ENCODE results near the gene ZDHHC14. TPM values are rescaled to one million over a fixed set of nuclear protein-coding genes. Genes with fewer than 3 reads are reported as not detected.

The ZDHHC14 gene
- polyA plus RNA-seq, 2 of the 4 experiments (the other 2 are of a cell fraction) = 2.2 to 2.8 TPM

DNA sequence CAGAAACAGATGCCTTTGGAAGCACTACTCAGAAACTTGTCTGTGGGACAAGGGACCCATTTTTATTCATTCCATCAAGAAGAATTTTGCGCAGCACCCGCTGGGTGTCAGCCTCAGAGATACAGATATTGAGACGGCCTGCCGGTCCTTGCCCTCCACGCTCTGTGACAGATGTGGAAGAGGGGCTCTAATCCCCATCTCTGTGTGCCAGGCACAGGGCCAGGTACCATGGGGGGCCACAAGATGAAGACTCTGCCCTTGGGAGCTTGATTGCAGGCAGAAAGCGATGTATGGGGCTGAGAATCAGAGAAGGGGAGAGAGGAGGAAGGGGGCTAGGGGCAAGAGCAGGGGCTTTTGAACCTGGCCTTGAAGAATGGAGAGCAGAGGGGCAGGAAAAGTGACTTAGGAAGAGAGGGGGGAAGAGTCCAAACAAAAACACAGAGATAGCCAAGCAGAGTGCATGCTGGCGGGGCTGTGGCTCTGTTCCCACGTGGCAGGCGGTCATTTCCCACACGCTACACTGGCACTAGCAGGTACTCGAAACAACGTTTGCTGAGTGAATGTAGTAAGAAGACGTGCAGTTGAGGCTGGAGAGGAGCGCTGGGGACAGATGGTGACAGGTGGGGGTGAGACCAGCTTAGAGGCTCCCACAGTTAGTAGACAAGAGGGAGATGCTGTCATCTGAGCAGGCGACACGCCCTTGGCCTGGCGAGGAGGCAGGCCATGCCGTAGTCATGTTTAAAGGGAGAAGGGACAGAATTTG lies 271.8 kb downstream of the ZDHHC14 start:
- 91% methylated on average over 18 of the region's 18 CpGs for WGBS (ENCODE audit: missing lambda C conversion rate)
- Histone ChIP-seq H3K4me2 (no peak overlapping the region), H3K4me1 (0 out of 3 replicates have a peak, but pooled peaks cover 4% of the 10 kb centered on the region), H3K4me3 (no peak overlapping the region), H3K27ac (no peak overlapping the region), H3K9me3 (no peaks in the 10 kb centered on the region)
- DNase-seq (ENCODE audit: low read depth in 1 of 2, low spot score in 1 of 2) (no peak), FAIRE-seq (no peak), ATAC-seq (no peak)
- ChIA-PET CTCF (no interaction called here), POLR2A (no interaction called here)
- TF ChIP-seq ZSCAN20 (CRISPR knock-in tag; IDR thresholded peaks at IDR 0.05) (no peak), ZFP36 (IDR thresholded peaks at IDR 0.05; ENCODE audit: borderline replicate concordance, partially characterized antibody) (no peak), RARB (CRISPR knock-in tag; IDR thresholded peaks at IDR 0.05) (no peak), CBX2 (IDR thresholded peaks at IDR 0.05; ENCODE audit: borderline replicate concordance, low read depth) (no peak)
- TF ChIP-seq, protein P1, sequence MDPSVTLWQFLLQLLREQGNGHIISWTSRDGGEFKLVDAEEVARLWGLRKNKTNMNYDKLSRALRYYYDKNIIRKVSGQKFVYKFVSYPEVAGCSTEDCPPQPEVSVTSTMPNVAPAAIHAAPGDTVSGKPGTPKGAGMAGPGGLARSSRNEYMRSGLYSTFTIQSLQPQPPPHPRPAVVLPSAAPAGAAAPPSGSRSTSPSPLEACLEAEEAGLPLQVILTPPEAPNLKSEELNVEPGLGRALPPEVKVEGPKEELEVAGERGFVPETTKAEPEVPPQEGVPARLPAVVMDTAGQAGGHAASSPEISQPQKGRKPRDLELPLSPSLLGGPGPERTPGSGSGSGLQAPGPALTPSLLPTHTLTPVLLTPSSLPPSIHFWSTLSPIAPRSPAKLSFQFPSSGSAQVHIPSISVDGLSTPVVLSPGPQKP (IDR thresholded peaks at IDR 0.05; ENCODE audit: low read depth, low read length) = no peak
- TF ChIP-seq, protein P2, sequence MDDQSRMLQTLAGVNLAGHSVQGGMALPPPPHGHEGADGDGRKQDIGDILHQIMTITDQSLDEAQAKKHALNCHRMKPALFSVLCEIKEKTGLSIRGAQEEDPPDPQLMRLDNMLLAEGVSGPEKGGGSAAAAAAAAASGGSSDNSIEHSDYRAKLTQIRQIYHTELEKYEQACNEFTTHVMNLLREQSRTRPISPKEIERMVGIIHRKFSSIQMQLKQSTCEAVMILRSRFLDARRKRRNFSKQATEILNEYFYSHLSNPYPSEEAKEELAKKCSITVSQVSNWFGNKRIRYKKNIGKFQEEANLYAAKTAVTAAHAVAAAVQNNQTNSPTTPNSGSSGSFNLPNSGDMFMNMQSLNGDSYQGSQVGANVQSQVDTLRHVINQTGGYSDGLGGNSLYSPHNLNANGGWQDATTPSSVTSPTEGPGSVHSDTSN (IDR thresholded peaks at IDR 0.05) = no peak

DNA sequence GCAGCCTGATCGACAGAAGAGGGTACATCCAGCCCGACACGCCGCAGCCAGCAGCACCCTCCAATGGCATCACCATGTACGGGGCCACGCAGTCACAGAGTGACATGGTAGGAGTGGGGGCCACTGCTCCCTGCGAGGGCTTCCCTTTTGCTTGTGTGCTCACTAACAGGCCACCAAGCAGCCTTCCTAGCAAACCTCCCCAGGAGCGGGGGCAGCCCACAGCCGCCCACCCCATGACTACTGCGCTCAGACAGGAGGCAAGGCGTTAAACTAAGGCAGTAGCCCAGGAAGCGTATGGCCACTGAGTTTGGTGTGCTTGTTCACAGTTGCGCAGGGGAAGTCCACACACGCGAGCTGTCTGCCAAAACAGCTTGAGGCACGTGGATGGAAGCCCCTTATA lies 272.5 kb downstream of the ZDHHC14 start:
- FAIRE-seq = no peak
- TF ChIP-seq ESRRA (IDR thresholded peaks at IDR 0.05; ENCODE audit: borderline replicate concordance, low read length) = no peak

DNA sequence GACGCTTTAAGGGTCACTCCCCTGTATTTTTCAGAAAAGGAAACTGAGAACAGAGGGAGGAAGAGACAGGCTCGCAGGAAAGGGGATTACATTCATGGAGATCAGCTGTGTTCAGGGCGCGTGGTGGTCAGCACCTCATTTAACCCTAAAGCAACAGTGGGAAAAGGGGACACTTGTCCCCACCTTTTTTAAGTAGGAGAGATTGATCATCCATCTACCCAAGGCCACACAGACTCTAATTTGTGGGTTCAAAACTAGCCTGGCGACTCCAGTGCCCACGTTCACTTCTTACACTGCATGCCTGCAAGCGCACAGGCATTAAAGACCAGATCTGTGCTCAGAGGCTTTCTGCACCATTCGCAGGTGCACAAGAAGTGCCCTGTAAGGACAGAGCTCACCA lies 274.1 kb downstream of the ZDHHC14 start:
- no peak for DNase-seq (ENCODE audit: low read depth in 1 of 2, low spot score in 1 of 2)
- ATAC-seq = no peak
- no peak overlapping the region for H3K4me3 ChIP-seq
- no peaks in the 10 kb centered on the region for H3K4me1 ChIP-seq
- CTCF ChIA-PET = interaction anchor here (1.4 to 1.7 kb wide), 2 partner anchors 12 to 15 kb away, joined by 4 to 5 read pairs; no protein-coding TSS in a partner anchor
- no peak overlapping the region for H3K4me2 ChIP-seq
- POLR2A ChIA-PET = no interaction called here
- no peaks in the 10 kb centered on the region for H3K9me3 ChIP-seq
- FAIRE-seq = no peak
- H3K27ac ChIP-seq = no peak overlapping the region
- no peak for TF ChIP-seq CBX8 (IDR thresholded peaks at IDR 0.05)
- TF ChIP-seq PHF8 (IDR thresholded peaks at IDR 0.05; ENCODE audit: borderline replicate concordance, low read depth) = no peak
- TF ChIP-seq MAFK (IDR thresholded peaks at IDR 0.05; ENCODE audit: partially characterized antibody) = no peak
- TF ChIP-seq, protein P1 (IDR thresholded peaks at IDR 0.05; ENCODE audit: low read depth, low read length) = no peak
- TF ChIP-seq KDM5A (IDR thresholded peaks at IDR 0.05) = no peak
- TF ChIP-seq SMC3 (IDR thresholded peaks at IDR 0.05) = no peak
- 90% methylated on average over 8 of the region's 8 CpGs for WGBS (ENCODE audit: missing lambda C conversion rate)

More for the DNA sequence above, 272.5 kb downstream of the ZDHHC14 start:
- 91% methylated on average over 13 of the region's 16 CpGs for WGBS (ENCODE audit: missing lambda C conversion rate)
- ATAC-seq (no peak), DNase-seq (ENCODE audit: low read depth in 1 of 2, low spot score in 1 of 2) (no peak)
- H3K4me2 ChIP-seq = no peak overlapping the region
- POLR2A ChIA-PET = no interaction called here
- 0 out of 3 replicates have a peak, but pooled peaks cover 3% of the 10 kb centered on the region for H3K4me1 ChIP-seq
- no peak overlapping the region for H3K4me3 ChIP-seq
- no peak overlapping the region for H3K27ac ChIP-seq
- CTCF ChIA-PET = no interaction called here
- H3K9me3 ChIP-seq = no peaks in the 10 kb centered on the region

DNA sequence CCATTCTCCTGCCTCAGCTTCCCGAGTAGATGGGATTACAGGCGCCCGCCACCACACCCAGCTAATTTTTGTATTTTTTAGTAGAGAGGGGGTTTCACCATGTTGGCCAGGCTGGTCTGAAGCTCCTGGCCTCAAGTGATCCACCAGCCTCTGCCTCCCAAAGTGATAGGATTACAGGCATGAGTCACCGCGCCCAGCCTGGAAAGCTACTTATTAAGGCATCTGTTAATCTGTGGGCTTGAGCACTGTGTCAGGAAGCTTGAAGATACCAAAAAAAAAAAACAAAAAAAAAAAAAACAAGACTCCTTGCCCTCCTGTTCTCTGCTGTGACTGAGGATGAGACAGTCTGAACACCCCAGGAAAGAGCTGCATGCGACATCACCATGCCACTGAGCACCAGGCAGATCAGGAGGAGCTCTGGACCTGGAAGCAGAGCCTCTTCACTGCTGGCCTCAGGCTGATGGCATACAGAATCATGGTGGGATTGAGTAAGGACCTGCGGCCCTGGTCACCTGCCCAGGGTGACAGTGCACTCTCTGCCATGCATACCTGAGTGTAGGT lies 275.5 kb downstream of the ZDHHC14 start:
- H3K9me3 ChIP-seq = no peaks in the 10 kb centered on the region
- ATAC-seq (no peak), DNase-seq (ENCODE audit: low read depth in 1 of 2, low spot score in 1 of 2) (no peak), FAIRE-seq (no peak)
- no peak overlapping the region for H3K27ac ChIP-seq
- no peaks in the 10 kb centered on the region for H3K4me1 ChIP-seq
- CTCF ChIA-PET = interaction anchor here (0.5 to 2.1 kb wide), 4 partner anchors 10 to 342 kb away, joined by 3 to 8 read pairs (median 6); no protein-coding TSS in a partner anchor
- WGBS (ENCODE audit: missing lambda C conversion rate) = 84% methylated on average over 7 of the region's 7 CpGs
- POLR2A ChIA-PET = no interaction called here
- H3K4me2 ChIP-seq = no peak overlapping the region
- no peak overlapping the region for H3K4me3 ChIP-seq
- TF ChIP-seq GATA3 (IDR thresholded peaks at IDR 0.05; ENCODE audit: borderline replicate concordance) (no peak), FOXS1 (CRISPR knock-in tag; IDR thresholded peaks at IDR 0.05) (no peak), FOSL2 (IDR thresholded peaks at IDR 0.05) (no peak), FOSL2 (CRISPR knock-in tag; IDR thresholded peaks at IDR 0.05) (no peak), HDAC2 (IDR thresholded peaks at IDR 0.05) (no peak), EHF (CRISPR knock-in tag; IDR thresholded peaks at IDR 0.05) (no peak), TFCP2L1 (CRISPR knock-in tag; IDR thresholded peaks at IDR 0.05) (no peak), RAD21 (conservative IDR thresholded peaks at IDR 0.05 in 1 of 2, IDR thresholded peaks at IDR 0.05 in 1 of 2) (no peak), EP300 (IDR thresholded peaks at IDR 0.05) (no peak), HOXB13 (CRISPR knock-in tag; IDR thresholded peaks at IDR 0.05; ENCODE audit: low read depth) (no peak)
- TF ChIP-seq, protein P1 (IDR thresholded peaks at IDR 0.05; ENCODE audit: low read depth, low read length) = no peak
- TF ChIP-seq, protein P3, sequence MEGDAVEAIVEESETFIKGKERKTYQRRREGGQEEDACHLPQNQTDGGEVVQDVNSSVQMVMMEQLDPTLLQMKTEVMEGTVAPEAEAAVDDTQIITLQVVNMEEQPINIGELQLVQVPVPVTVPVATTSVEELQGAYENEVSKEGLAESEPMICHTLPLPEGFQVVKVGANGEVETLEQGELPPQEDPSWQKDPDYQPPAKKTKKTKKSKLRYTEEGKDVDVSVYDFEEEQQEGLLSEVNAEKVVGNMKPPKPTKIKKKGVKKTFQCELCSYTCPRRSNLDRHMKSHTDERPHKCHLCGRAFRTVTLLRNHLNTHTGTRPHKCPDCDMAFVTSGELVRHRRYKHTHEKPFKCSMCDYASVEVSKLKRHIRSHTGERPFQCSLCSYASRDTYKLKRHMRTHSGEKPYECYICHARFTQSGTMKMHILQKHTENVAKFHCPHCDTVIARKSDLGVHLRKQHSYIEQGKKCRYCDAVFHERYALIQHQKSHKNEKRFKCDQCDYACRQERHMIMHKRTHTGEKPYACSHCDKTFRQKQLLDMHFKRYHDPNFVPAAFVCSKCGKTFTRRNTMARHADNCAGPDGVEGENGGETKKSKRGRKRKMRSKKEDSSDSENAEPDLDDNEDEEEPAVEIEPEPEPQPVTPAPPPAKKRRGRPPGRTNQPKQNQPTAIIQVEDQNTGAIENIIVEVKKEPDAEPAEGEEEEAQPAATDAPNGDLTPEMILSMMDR (IDR thresholded peaks at IDR 0.05) = no peak

All from A549 (cell line).